ENCODE data around the gene DAB2. TPM values are rescaled to one million over a fixed set of nuclear protein-coding genes. Genes with fewer than 3 reads are reported as not detected.
A peak's percentile ranks its signal among the peaks of the same experiment; 100 is the strongest.

DAB2 gene
- total RNA-seq, 4 donors from 2014 or later = 7.2 to 18.5 (median 16.3) TPM

GRCh38 chr5:39412721-39413394, 11.9 kb downstream of the DAB2 start:
- H3K4me3 ChIP-seq = no peak overlapping the region
- TF ChIP-seq POLR2A (IDR thresholded peaks at IDR 0.05) (no peak), CTCF (IDR thresholded peaks at IDR 0.05 in 4 of 5, conservative IDR thresholded peaks at IDR 0.05 in 1 of 5) (no peak)
- intact Hi-C loops (cut with DNase I; ENCODE audit: low total_unique reads) = no loop called here
- H3K27ac ChIP-seq = peak overlapping the region in 3 of 4 donors; percentile 20 to 54 (median 25)
- ATAC-seq = no peak
- H3K27me3 ChIP-seq = no peaks in the 10 kb centered on the region
- no peaks in the 10 kb centered on the region for H3K9me3 ChIP-seq
- H3K4me1 ChIP-seq = peaks cover 12 to 21% of the 10 kb centered on the region in 2 donors
- in situ Hi-C loops (cut with MboI; ENCODE audit: low sequenced_read_pairs in 4 of 4) = no loop called here
- H3K36me3 ChIP-seq = no peaks in the 10 kb centered on the region
- no peak for DNase-seq

- intact Hi-C loops (cut with DNase I; ENCODE audit: low total_unique reads) (no loop called here), in situ Hi-C loops (cut with MboI; ENCODE audit: low sequenced_read_pairs in 4 of 4) (no loop called here)
- ATAC-seq = no peak
Measured at GRCh38 chr5:39411985-39412384, 12.8 kb downstream of the DAB2 start.

GRCh38 chr5:39411061-39411460, 13.7 kb downstream of the DAB2 start:
- H3K36me3 ChIP-seq = no peaks in the 10 kb centered on the region
- no peak for DNase-seq
- no peak overlapping the region for H3K4me3 ChIP-seq
- peaks cover 12 to 23% of the 10 kb centered on the region in 2 donors for H3K4me1 ChIP-seq
- ATAC-seq = peak; percentile 71 to 75
- H3K27me3 ChIP-seq = no peaks in the 10 kb centered on the region
- in situ Hi-C loops (cut with MboI; ENCODE audit: low sequenced_read_pairs in 4 of 4) (no loop called here), intact Hi-C loops (cut with DNase I; ENCODE audit: low total_unique reads) (no loop called here)
- no peaks in the 10 kb centered on the region for H3K9me3 ChIP-seq
- peak in 1 of 2 donors; percentile 21 for TF ChIP-seq POLR2A (IDR thresholded peaks at IDR 0.05)
- TF ChIP-seq CTCF (IDR thresholded peaks at IDR 0.05 in 4 of 5, conservative IDR thresholded peaks at IDR 0.05 in 1 of 5) = no peak
- peak overlapping the region; percentile 7 to 57 (median 48) for H3K27ac ChIP-seq

More at GRCh38 chr5:39411985-39412384, 12.8 kb downstream of the DAB2 start:
- Histone ChIP-seq H3K9me3 (no peaks in the 10 kb centered on the region), H3K4me3 (no peak overlapping the region), H3K4me1 (peaks cover 12 to 23% of the 10 kb centered on the region in 2 donors), H3K27ac (peak overlapping the region; percentile 11 to 57 (median 48)), H3K27me3 (no peaks in the 10 kb centered on the region), H3K36me3 (no peaks in the 10 kb centered on the region)
- TF ChIP-seq POLR2A (IDR thresholded peaks at IDR 0.05) (no peak), CTCF (IDR thresholded peaks at IDR 0.05 in 4 of 5, conservative IDR thresholded peaks at IDR 0.05 in 1 of 5) (no peak)
- no peak for DNase-seq

- Histone ChIP-seq H3K4me3 (no peak overlapping the region), H3K9me3 (no peaks in the 10 kb centered on the region), H3K27ac (peak overlapping the region; percentile 33 to 43 (median 35)), H3K4me1 (peaks cover 12 to 20% of the 10 kb centered on the region in 2 donors), H3K27me3 (no peaks in the 10 kb centered on the region), H3K36me3 (no peaks in the 10 kb centered on the region)
- TF ChIP-seq POLR2A (IDR thresholded peaks at IDR 0.05) (no peak), CTCF (IDR thresholded peaks at IDR 0.05 in 4 of 5, conservative IDR thresholded peaks at IDR 0.05 in 1 of 5) (no peak)
- DNase-seq = no peak
- ATAC-seq = no peak
- in situ Hi-C loops (cut with MboI; ENCODE audit: low sequenced_read_pairs in 4 of 4) = no loop called here
- intact Hi-C loops (cut with DNase I; ENCODE audit: low total_unique reads) = no loop called here
Measured at GRCh38 chr5:39409033-39409432, 15.7 kb downstream of the DAB2 start.

All from gastrocnemius medialis (tissue), 4 donors.